ENCODE results near the gene LMAN1L.

The LMAN1L gene

GRCh38 chr15:74833376-74834107 lies 20.9 kb downstream of the LMAN1L start:
- WGBS: 89% methylated on average over 12 of the region's 12 CpGs

GRCh38 chr15:74835312-74835823 lies 22.7 kb downstream of the LMAN1L start:
- no peak overlapping the region for H3K14ac ChIP-seq (ENCODE audit: low read length in 2 of 2)
- H2AK5ac ChIP-seq (ENCODE audit: low read length, severe bottlenecking): no peak overlapping the region
- H3K79me1 ChIP-seq (replicated peaks; ENCODE audit: low read length, poor library complexity, severe bottlenecking): no peaks in the 10 kb centered on the region
- DNase-seq: peak; percentile 51
- no peak overlapping the region for H2BK15ac ChIP-seq (ENCODE audit: low read depth, poor library complexity, severe bottlenecking)
- H2AFZ ChIP-seq (ENCODE audit: low read depth, low read length): no peak overlapping the region
- peaks cover 32 to 33% of the 10 kb centered on the region in 2 experiments for H3K36me3 ChIP-seq (ENCODE audit: control insufficient read depth in 1 of 2, insufficient read depth in 2 of 2, low read depth in 1 of 2, low read length in 2 of 2)
- no peak overlapping the region for H2BK120ac ChIP-seq (ENCODE audit: low read depth, low read length)
- H4K91ac ChIP-seq (ENCODE audit: low read length): no peak overlapping the region
- no peak overlapping the region for H3K9ac ChIP-seq (ENCODE audit: low read length)
- no peak overlapping the region for H3K4me2 ChIP-seq (ENCODE audit: low read length, poor library complexity, severe bottlenecking)
- peaks cover 6 to 16% of the 10 kb centered on the region in 2 experiments for H3K27me3 ChIP-seq (ENCODE audit: control insufficient read depth in 1 of 2, insufficient read depth in 1 of 2, low read length in 2 of 2)
- WGBS: 40% methylated on average over 4 of the region's 5 CpGs
- no peak overlapping the region for H3K27ac ChIP-seq (ENCODE audit: low read length, poor library complexity, severe bottlenecking)
- H3K4me1 ChIP-seq (ENCODE audit: control insufficient read depth, insufficient read depth, low read depth, low read length): no peaks in the 10 kb centered on the region
- H3K23ac ChIP-seq (ENCODE audit: low read length in 2 of 2): no peak overlapping the region
- no peak overlapping the region for H4K8ac ChIP-seq (ENCODE audit: low read length)
- H3K4me3 ChIP-seq (ENCODE audit: insufficient read depth in 1 of 2, low read depth in 1 of 2, low read length in 2 of 2): no peak overlapping the region
- H3K18ac ChIP-seq (ENCODE audit: low read depth in 1 of 2, low read length in 2 of 2): no peak overlapping the region
- H3K9me3 ChIP-seq (ENCODE audit: control insufficient read depth, low read length): no peaks in the 10 kb centered on the region
- H2BK12ac ChIP-seq (ENCODE audit: low read length in 2 of 2): no peak overlapping the region
- no peak overlapping the region for H3K4ac ChIP-seq (ENCODE audit: low read depth in 1 of 2, low read length in 2 of 2)
- H2BK5ac ChIP-seq (ENCODE audit: low read depth, low read length, poor library complexity, severe bottlenecking): no peak overlapping the region

More at GRCh38 chr15:74833376-74834107, 20.9 kb downstream of the LMAN1L start:
- no peak overlapping the region for H2BK15ac ChIP-seq (ENCODE audit: low read depth, poor library complexity, severe bottlenecking)
- no peak overlapping the region for H3K9ac ChIP-seq (ENCODE audit: low read length)
- H3K4me2 ChIP-seq (ENCODE audit: low read length, poor library complexity, severe bottlenecking): no peak overlapping the region
- no peak overlapping the region for H4K91ac ChIP-seq (ENCODE audit: low read length)
- no peak for DNase-seq
- no peak overlapping the region for H2BK12ac ChIP-seq (ENCODE audit: low read length in 2 of 2)
- no peak overlapping the region for H3K4me3 ChIP-seq (ENCODE audit: insufficient read depth in 1 of 2, low read depth in 1 of 2, low read length in 2 of 2)
- H2BK120ac ChIP-seq (ENCODE audit: low read depth, low read length): no peak overlapping the region
- no peak overlapping the region for H2BK5ac ChIP-seq (ENCODE audit: low read depth, low read length, poor library complexity, severe bottlenecking)
- H2AK5ac ChIP-seq (ENCODE audit: low read length, severe bottlenecking): no peak overlapping the region
- H3K23ac ChIP-seq (ENCODE audit: low read length in 2 of 2): no peak overlapping the region
- no peak overlapping the region for H2AFZ ChIP-seq (ENCODE audit: low read depth, low read length)
- no peak overlapping the region for H4K8ac ChIP-seq (ENCODE audit: low read length)
- no peak overlapping the region for H3K18ac ChIP-seq (ENCODE audit: low read depth in 1 of 2, low read length in 2 of 2)
- H3K27me3 ChIP-seq (ENCODE audit: control insufficient read depth in 1 of 2, insufficient read depth in 1 of 2, low read length in 2 of 2): peaks cover 8 to 25% of the 10 kb centered on the region in 2 experiments
- peaks cover 17 to 21% of the 10 kb centered on the region in 2 experiments for H3K36me3 ChIP-seq (ENCODE audit: control insufficient read depth in 1 of 2, insufficient read depth in 2 of 2, low read depth in 1 of 2, low read length in 2 of 2)
- H3K14ac ChIP-seq (ENCODE audit: low read length in 2 of 2): no peak overlapping the region
- no peaks in the 10 kb centered on the region for H3K4me1 ChIP-seq (ENCODE audit: control insufficient read depth, insufficient read depth, low read depth, low read length)
- H3K4ac ChIP-seq (ENCODE audit: low read depth in 1 of 2, low read length in 2 of 2): no peak overlapping the region
- no peaks in the 10 kb centered on the region for H3K79me1 ChIP-seq (replicated peaks; ENCODE audit: low read length, poor library complexity, severe bottlenecking)
- no peak overlapping the region for H3K27ac ChIP-seq (ENCODE audit: low read length, poor library complexity, severe bottlenecking)
- no peaks in the 10 kb centered on the region for H3K9me3 ChIP-seq (ENCODE audit: control insufficient read depth, low read length)

GRCh38 chr15:74836846-74837245 lies 24.2 kb downstream of the LMAN1L start:
- Histone ChIP-seq H3K36me3 (ENCODE audit: control insufficient read depth in 1 of 2, insufficient read depth in 2 of 2, low read depth in 1 of 2, low read length in 2 of 2) (peaks cover 41 to 42% of the 10 kb centered on the region in 2 experiments), H3K4ac (ENCODE audit: low read depth in 1 of 2, low read length in 2 of 2) (no peak overlapping the region), H4K91ac (ENCODE audit: low read length) (no peak overlapping the region), H2BK120ac (ENCODE audit: low read depth, low read length) (no peak overlapping the region), H2AFZ (ENCODE audit: low read depth, low read length) (no peak overlapping the region), H3K27me3 (ENCODE audit: control insufficient read depth in 1 of 2, insufficient read depth in 1 of 2, low read length in 2 of 2) (peaks cover 5 to 6% of the 10 kb centered on the region in 2 experiments), H4K8ac (ENCODE audit: low read length) (no peak overlapping the region), H2BK15ac (ENCODE audit: low read depth, poor library complexity, severe bottlenecking) (no peak overlapping the region), H2AK5ac (ENCODE audit: low read length, severe bottlenecking) (no peak overlapping the region), H3K4me3 (ENCODE audit: insufficient read depth in 1 of 2, low read depth in 1 of 2, low read length in 2 of 2) (no peak overlapping the region), H2BK12ac (ENCODE audit: low read length in 2 of 2) (no peak overlapping the region), H3K18ac (ENCODE audit: low read depth in 1 of 2, low read length in 2 of 2) (no peak overlapping the region), H3K4me1 (ENCODE audit: control insufficient read depth, insufficient read depth, low read depth, low read length) (no peaks in the 10 kb centered on the region), H3K23ac (ENCODE audit: low read length in 2 of 2) (no peak overlapping the region), H3K79me1 (replicated peaks; ENCODE audit: low read length, poor library complexity, severe bottlenecking) (peaks cover 2% of the 10 kb centered on the region), H2BK5ac (ENCODE audit: low read depth, low read length, poor library complexity, severe bottlenecking) (no peak overlapping the region), H3K9ac (ENCODE audit: low read length) (no peak overlapping the region), H3K9me3 (ENCODE audit: control insufficient read depth, low read length) (no peaks in the 10 kb centered on the region), H3K4me2 (ENCODE audit: low read length, poor library complexity, severe bottlenecking) (no peak overlapping the region), H3K14ac (ENCODE audit: low read length in 2 of 2) (no peak overlapping the region), H3K27ac (ENCODE audit: low read length, poor library complexity, severe bottlenecking) (no peak overlapping the region)
- DNase-seq: no peak
- WGBS: 96% methylated on average over 5 of the region's 7 CpGs

GRCh38 chr15:74837482-74838136 lies 25.0 kb downstream of the LMAN1L start:
- H3K27ac ChIP-seq (ENCODE audit: low read length, poor library complexity, severe bottlenecking): no peak overlapping the region
- WGBS: 90% methylated on average over 10 of the region's 15 CpGs
- no peak overlapping the region for H3K18ac ChIP-seq (ENCODE audit: low read depth in 1 of 2, low read length in 2 of 2)
- no peak overlapping the region for H3K14ac ChIP-seq (ENCODE audit: low read length in 2 of 2)
- H3K9ac ChIP-seq (ENCODE audit: low read length): no peak overlapping the region
- H2BK12ac ChIP-seq (ENCODE audit: low read length in 2 of 2): no peak overlapping the region
- no peak overlapping the region for H4K8ac ChIP-seq (ENCODE audit: low read length)
- H3K4me1 ChIP-seq (ENCODE audit: control insufficient read depth, insufficient read depth, low read depth, low read length): peaks cover 6% of the 10 kb centered on the region
- H3K4me2 ChIP-seq (ENCODE audit: low read length, poor library complexity, severe bottlenecking): no peak overlapping the region
- no peak overlapping the region for H2BK5ac ChIP-seq (ENCODE audit: low read depth, low read length, poor library complexity, severe bottlenecking)
- H2AK5ac ChIP-seq (ENCODE audit: low read length, severe bottlenecking): no peak overlapping the region
- H3K79me1 ChIP-seq (replicated peaks; ENCODE audit: low read length, poor library complexity, severe bottlenecking): peaks cover 6% of the 10 kb centered on the region
- H3K27me3 ChIP-seq (ENCODE audit: control insufficient read depth in 1 of 2, insufficient read depth in 1 of 2, low read length in 2 of 2): peaks cover under 1 to 6% of the 10 kb centered on the region in 2 experiments
- no peak overlapping the region for H3K4ac ChIP-seq (ENCODE audit: low read depth in 1 of 2, low read length in 2 of 2)
- H3K4me3 ChIP-seq (ENCODE audit: insufficient read depth in 1 of 2, low read depth in 1 of 2, low read length in 2 of 2): no peak overlapping the region
- no peak overlapping the region for H2AFZ ChIP-seq (ENCODE audit: low read depth, low read length)
- DNase-seq: no peak
- H2BK15ac ChIP-seq (ENCODE audit: low read depth, poor library complexity, severe bottlenecking): no peak overlapping the region
- H3K36me3 ChIP-seq (ENCODE audit: control insufficient read depth in 1 of 2, insufficient read depth in 2 of 2, low read depth in 1 of 2, low read length in 2 of 2): peaks cover 41 to 43% of the 10 kb centered on the region in 2 experiments
- no peak overlapping the region for H4K91ac ChIP-seq (ENCODE audit: low read length)
- H2BK120ac ChIP-seq (ENCODE audit: low read depth, low read length): no peak overlapping the region
- H3K23ac ChIP-seq (ENCODE audit: low read length in 2 of 2): no peak overlapping the region
- H3K9me3 ChIP-seq (ENCODE audit: control insufficient read depth, low read length): no peaks in the 10 kb centered on the region

Measured in mesenchymal stem cell (in vitro differentiated cells and primary cell).